ENCODE data around the gene FGF5.
A peak's percentile ranks its signal among the peaks of the same experiment; 100 is the strongest.

The FGF5 gene

DNA sequence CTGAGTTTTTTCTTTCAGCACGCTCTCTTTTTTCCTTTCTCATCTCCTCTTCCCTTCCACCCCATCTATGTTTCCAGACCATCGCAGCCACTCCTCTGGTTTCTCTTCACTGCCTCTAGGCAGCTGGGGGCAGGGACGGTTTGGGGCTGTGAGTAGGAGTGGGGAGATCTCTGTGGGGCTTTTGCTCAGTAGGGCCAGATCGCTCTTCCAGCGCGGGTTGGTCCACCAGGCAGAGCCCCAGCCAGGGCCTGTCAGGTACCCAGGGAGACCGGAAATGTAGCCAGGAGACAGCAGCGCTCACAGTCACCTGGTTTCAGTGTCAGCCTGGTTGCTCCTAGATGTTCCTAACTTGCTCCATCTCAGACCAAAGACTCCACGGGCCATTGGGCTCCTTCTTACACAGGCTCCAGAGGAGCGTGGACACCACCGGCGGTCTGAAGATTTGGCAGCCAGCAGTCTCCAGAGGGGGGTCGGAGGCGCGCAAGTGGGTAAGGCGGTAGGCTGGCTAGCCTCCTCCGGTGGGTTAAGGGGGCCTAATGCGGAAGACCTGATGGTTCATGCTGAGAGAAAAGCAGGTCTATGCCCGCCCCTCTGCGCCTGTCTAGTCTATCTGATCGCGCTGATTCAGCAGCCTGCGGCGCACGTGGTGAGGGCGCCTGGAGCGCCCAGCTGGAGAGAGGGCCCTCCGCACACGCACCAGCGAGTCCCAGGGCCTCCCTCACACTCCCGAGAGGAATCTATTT is 1.8 kb downstream of the FGF5 start:
- DNase-seq (ENCODE audit: low spot score), result peak; percentile 68
- no peak overlapping the region for H3K27ac ChIP-seq
- TF ChIP-seq, protein P1, sequence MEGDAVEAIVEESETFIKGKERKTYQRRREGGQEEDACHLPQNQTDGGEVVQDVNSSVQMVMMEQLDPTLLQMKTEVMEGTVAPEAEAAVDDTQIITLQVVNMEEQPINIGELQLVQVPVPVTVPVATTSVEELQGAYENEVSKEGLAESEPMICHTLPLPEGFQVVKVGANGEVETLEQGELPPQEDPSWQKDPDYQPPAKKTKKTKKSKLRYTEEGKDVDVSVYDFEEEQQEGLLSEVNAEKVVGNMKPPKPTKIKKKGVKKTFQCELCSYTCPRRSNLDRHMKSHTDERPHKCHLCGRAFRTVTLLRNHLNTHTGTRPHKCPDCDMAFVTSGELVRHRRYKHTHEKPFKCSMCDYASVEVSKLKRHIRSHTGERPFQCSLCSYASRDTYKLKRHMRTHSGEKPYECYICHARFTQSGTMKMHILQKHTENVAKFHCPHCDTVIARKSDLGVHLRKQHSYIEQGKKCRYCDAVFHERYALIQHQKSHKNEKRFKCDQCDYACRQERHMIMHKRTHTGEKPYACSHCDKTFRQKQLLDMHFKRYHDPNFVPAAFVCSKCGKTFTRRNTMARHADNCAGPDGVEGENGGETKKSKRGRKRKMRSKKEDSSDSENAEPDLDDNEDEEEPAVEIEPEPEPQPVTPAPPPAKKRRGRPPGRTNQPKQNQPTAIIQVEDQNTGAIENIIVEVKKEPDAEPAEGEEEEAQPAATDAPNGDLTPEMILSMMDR (IDR thresholded peaks at IDR 0.05), result no peak
- no peak overlapping the region for H3K4me3 ChIP-seq

GRCh38 chr4:80268936-80269335 is 2.5 kb downstream of the FGF5 start:
- TF ChIP-seq, protein P1 (IDR thresholded peaks at IDR 0.05), result no peak
- no peak overlapping the region for H3K4me3 ChIP-seq
- no peak for DNase-seq (ENCODE audit: low spot score)
- H3K27ac ChIP-seq, result no peak overlapping the region

DNA sequence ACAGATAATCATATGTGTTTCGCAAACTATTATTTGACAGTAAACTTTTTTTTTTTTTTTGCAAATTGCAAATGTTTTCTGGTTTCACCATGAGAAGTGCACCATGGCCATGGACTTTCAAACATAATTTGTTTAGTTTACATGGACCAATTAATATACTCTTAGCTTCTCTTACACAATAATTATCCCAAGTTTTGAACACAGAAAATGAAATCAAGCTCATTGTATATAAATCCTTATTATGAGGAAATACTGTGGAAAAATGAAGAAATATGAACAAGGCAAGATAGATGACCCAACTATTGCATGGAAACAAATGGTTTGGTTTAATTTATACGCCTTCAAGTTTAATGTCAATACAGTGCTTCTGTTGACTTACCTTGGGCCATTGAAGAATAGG is 3.9 kb downstream of the FGF5 start:
- TF ChIP-seq, protein P1 (IDR thresholded peaks at IDR 0.05), result no peak
- DNase-seq (ENCODE audit: low spot score), result no peak
- H3K27ac ChIP-seq, result no peak overlapping the region
- no peak overlapping the region for H3K4me3 ChIP-seq

- Histone ChIP-seq H3K4me3 (no peak overlapping the region), H3K27ac (no peak overlapping the region)
- TF ChIP-seq, protein P1 (IDR thresholded peaks at IDR 0.05), result no peak
- no peak for DNase-seq (ENCODE audit: low spot score)
These were observed 4.4 kb downstream of the FGF5 start for GRCh38 chr4:80270868-80271267.

GRCh38 chr4:80271801-80272200 is 5.3 kb downstream of the FGF5 start:
- DNase-seq (ENCODE audit: low spot score), result no peak
- TF ChIP-seq, protein P1 (IDR thresholded peaks at IDR 0.05), result no peak
- Histone ChIP-seq H3K4me3 (no peak overlapping the region), H3K27ac (no peak overlapping the region)

DNA sequence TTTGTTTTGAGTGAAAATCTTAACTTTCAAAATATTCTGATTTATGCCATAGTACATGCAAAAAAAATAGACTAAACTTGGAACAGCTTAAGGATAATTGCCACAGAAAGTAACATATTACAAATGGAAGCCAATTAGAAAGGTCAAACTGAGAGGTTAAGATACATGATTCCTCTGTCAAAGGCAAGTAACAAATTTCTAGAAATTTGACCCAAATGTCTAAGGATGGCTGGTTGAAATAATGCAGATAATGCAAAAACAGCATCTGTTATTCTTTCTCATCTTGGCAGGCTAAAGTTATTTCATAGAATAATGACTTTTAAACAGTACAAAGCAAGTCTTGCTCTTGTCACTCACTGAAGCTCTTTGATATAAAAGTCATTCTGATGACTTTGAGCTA is 10.5 kb downstream of the FGF5 start:
- TF ChIP-seq, protein P1 (IDR thresholded peaks at IDR 0.05), result no peak
- Histone ChIP-seq H3K4me3 (no peak overlapping the region), H3K27ac (no peak overlapping the region)
- DNase-seq (ENCODE audit: low spot score), result no peak

- DNase-seq (ENCODE audit: low spot score), result no peak
- TF ChIP-seq, protein P1 (IDR thresholded peaks at IDR 0.05), result no peak
- H3K27ac ChIP-seq, result no peak overlapping the region
- H3K4me3 ChIP-seq, result no peak overlapping the region
These were observed 13.3 kb downstream of the FGF5 start for GRCh38 chr4:80279751-80280150.
